Activated naive CD8-positive, alpha-beta T cell treated with anti-CD3 and anti-CD28 coated beads, Interleukin-2, amount 50 U/mL, for 16 hours (primary cell): ENCODE measurements around the gene ISG15.

ENCODE experiments used
- DNase-seq: peaks from one replicate; pipeline ENCODE4 v3.0.0-alpha.2; 2020; ENCODE audit warnings: low read depth, low spot score

Gene ISG15

DNA sequence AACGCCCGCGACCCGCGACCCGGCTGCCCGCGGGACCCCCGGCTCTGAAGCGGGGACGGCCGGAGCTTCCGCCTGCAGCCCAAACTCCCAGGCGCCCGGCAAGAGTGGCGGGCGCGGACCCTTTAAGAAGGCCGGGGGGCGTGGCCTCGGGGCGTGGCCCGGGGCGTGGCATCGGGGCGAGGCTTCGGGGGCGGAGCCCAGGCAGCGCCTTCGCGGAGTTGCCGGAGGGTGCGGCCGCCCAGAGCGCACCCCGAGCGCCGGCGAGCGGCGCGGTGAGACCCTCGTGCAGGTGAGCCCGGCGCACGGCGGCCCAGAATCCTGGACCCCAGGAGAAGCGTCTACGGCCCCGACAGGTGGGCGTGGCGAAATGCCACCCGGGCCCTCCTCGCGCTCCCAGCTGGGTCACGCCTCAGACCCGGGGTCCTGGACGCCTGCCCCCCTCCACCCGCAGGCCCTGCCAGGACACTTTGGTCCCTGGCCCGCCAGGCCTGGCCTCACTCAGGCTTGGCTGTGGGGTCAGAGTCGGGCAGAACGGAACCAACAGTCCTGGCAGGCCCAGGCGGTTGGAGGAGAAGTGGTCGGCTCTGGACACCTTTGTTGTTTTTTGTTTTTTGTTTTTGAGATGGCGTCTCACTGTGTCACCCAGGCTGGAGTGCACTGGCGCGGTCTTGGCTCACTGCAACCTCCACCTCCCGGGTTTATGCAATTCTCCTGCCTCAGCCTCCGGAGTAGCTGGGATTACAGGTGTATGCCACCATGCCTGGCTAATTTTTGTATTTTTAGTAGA is 46.4 kb downstream of the ISG15 start:
- peak; percentile 90 for DNase-seq

DNA sequence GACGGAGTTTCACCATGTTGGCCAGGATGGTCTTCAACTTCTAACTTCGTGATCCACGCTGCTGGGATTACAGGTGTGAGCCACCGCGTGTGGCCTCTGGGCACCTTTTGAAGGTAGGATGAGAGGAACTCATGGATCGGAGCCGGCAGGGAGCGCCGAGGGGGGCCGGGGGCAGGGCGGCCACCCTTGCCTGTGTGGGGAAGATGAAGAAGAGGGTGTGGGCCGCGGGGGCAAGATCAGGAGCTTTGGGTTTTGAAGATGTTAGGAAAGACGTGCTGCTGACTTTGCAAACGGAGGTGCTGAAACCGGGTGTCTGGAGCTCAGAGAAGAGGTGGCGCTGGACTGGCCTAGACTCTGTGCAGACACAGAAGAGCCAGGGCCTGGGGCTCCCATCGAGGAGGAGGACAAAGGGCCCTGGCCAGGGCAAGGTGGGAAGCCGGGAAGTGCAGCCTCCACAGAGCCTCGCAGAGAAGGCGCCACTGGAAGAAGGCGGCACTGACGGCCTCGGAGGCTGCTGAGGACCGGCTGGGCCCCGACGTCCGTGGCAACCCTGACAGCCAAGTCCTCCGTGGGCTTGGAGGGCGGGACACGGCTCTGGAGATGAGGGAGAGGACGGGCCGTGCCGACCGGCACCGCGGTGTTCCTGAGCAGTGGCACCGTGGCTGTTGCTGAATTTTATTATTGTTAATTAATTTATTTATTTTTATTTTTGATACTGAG is 47.1 kb downstream of the ISG15 start:
- DNase-seq: no peak

DNA sequence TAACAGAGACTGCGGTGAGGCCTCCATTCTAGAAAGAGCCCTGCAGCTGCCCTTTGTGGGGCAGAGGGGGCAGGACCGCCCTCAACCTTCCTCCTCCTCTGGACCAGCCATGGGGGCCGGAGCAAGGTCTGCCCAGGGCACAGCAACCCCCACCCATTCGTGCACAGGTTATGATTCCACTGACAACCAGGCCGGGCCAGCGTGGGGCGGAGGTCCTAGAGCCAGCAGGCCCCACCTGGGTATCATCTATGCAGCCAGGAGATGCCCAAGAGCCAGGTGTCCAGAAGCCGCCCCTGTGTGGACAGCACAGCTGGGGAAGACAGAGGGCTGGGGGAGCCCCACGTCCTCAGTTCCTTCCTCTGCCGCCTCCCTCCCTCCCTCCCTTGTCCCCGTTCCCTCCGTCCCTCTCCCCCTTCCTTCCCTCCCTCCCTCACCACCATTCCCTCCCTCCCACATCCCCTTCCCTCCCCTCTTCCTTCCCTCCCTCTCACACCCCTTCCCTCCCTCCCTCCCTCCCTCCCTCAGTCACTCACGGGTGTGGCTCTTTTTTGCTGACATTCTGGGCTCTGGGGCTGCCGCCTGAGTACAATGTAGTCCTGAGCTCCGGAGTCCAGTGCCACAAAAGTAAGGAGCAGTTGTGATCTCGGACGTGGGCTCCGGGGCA is 48.5 kb downstream of the ISG15 start:
- no peak for DNase-seq

DNA sequence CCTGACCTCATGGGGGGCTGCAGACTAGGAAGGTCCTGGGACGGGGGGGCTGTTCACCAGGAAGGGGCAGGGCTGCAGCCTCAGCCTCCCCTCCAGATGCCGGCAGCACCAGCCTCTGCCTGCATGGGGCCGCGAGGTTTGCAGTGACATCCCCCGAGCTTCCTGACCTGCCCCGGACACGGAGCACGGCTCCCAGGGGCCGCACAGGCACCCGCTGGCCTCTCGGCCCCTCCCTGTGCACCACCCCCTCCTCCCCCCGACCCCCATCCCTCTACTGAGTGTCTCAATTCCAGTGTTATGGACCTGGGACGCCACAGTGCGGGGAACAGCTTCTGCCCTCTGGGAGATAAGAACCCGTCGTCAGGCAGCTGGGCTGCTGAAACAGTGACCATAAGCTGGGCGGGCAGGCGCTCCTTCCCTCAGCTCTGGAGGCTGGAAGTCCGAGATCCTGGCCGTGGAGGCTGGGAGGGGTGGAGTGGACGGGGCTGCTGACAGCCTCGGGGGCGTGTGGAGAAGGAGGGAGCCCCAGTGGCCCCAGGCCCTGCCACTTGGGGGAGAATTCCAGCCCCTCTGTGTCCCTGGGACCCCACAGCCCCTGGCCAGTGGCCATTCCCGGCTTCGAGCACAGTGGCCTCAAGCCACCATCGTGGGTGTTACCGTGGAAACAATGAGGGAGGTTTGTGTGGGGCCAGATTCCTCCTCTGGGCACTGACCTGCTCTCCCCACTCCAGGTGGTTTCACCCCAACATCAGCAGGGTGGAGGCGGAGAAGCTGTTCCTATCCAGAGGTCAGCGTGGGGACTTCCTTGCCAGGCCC is 49.3 kb downstream of the ISG15 start:
- no peak for DNase-seq

DNA sequence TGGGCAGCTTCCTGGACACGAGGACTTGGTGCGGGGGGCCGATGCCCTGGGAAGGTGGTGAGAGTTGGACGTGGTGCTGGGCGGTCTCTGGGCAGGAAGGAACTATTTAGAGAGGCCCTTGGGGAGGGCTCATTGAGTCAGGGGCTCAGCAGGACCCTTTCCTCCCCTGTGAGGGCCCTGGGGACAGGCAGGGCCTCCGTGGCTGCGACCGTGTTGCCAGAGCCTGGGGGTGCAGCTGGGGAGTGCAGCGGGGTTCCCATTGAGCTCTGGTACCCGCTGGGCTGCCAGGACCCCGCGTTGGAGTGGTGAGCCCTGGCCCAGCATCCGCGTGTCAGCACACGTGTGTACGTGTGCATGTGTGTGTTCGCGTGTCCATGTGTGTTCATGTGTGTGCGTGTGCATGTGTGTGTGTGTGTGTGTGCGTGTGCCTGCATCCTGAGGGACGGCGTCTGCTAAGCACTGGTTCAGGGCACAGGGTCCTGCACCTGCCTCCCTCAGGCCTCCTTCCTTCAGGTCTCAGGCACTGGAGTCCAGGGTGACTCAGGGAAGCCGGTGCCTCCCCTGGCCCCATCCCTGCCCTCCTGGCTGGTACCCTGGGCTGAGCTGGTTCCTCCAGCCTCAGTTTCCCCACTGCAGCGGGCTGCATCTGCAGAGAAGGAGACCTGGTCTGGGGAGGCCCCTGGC is 50.1 kb downstream of the ISG15 start:
- DNase-seq: no peak
